Activated naive CD8-positive, alpha-beta T cell (primary cell): Measurements from ENCODE around the gene THSD4.

Source experiments
- H3K27ac Mint-ChIP-seq: one replicate; pipeline ENCODE4 v1.8.0; 2021; ENCODE audit warnings: mixed read lengths
- H3K27me3 Mint-ChIP-seq: one replicate; pipeline ENCODE4 v1.8.0; 2021; ENCODE audit warnings: mixed read lengths
- H3K36me3 Mint-ChIP-seq: one replicate; pipeline ENCODE4 v1.8.0; 2021; ENCODE audit warnings: mixed read lengths
- H3K4me1 Mint-ChIP-seq: one replicate; pipeline ENCODE4 v1.8.0; 2021; ENCODE audit warnings: low read depth, mixed read lengths
- H3K4me3 Mint-ChIP-seq: one replicate; pipeline ENCODE4 v1.8.0; 2021; ENCODE audit warnings: mild to moderate bottlenecking, mixed read lengths
- H3K9me3 Mint-ChIP-seq: one replicate; pipeline ENCODE4 v1.8.0; 2021; ENCODE audit warnings: low read depth, mixed read lengths

Gene THSD4

DNA sequence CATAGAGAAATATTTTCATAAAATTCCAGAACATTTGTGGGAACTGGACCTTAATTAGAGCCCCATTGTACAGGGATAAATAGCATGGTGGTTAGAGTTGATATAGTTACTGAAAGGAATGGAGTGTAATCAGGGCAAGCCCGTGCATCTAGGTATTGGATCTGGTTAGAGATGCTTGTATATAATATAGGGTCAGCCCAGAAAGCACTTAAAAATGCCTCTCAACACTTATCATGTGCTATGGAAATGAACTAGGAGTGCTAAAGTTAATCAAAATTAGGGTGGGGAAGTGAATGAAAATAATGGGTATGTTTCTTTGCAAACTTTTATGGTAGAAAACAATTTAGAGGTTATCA lies 386.8 kb downstream of the THSD4 start:
- Mint-ChIP-seq H3K36me3 (no peaks in the 10 kb centered on the region), H3K27ac (no peak overlapping the region), H3K27me3 (peaks cover 20% of the 10 kb centered on the region), H3K4me1 (no peaks in the 10 kb centered on the region), H3K9me3 (peaks cover 9% of the 10 kb centered on the region), H3K4me3 (no peak overlapping the region)

DNA sequence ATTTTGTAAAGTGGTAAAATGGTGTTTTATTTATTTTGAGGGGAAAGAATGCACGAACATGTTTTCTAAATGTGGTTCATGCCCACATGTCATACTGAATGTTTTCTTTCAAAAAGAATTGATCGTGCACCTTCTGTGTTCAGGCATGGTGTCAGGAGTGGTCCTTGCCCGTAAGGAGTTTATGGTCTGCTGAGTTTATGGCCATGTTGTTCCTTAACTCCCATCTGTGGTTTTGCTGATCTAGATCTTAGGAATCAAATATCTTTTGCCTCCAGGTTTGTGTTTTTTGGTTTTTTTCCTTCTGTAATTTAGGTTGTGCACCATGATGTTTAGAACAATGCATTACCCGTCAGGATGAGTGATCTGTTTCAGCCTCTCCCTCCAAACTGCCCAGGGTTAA lies 390.7 kb downstream of the THSD4 start:
- Mint-ChIP-seq H3K4me1 (no peaks in the 10 kb centered on the region), H3K27me3 (peaks cover 17% of the 10 kb centered on the region), H3K4me3 (no peak overlapping the region), H3K9me3 (no peaks in the 10 kb centered on the region), H3K36me3 (no peaks in the 10 kb centered on the region), H3K27ac (no peak overlapping the region)

- Mint-ChIP-seq H3K27me3 (peaks cover 17% of the 10 kb centered on the region), H3K36me3 (no peaks in the 10 kb centered on the region), H3K4me1 (no peaks in the 10 kb centered on the region), H3K9me3 (no peaks in the 10 kb centered on the region), H3K4me3 (no peak overlapping the region), H3K27ac (no peak overlapping the region)
These were observed 391.7 kb downstream of the THSD4 start for GRCh38 chr15:71506946-71507345.

- H3K9me3 Mint-ChIP-seq = no peaks in the 10 kb centered on the region
- no peaks in the 10 kb centered on the region for H3K4me1 Mint-ChIP-seq
- H3K27ac Mint-ChIP-seq = no peak overlapping the region
- peaks cover 18% of the 10 kb centered on the region for H3K27me3 Mint-ChIP-seq
- H3K36me3 Mint-ChIP-seq = no peaks in the 10 kb centered on the region
- no peak overlapping the region for H3K4me3 Mint-ChIP-seq
These were observed 392.9 kb downstream of the THSD4 start for GRCh38 chr15:71508081-71508682.

DNA sequence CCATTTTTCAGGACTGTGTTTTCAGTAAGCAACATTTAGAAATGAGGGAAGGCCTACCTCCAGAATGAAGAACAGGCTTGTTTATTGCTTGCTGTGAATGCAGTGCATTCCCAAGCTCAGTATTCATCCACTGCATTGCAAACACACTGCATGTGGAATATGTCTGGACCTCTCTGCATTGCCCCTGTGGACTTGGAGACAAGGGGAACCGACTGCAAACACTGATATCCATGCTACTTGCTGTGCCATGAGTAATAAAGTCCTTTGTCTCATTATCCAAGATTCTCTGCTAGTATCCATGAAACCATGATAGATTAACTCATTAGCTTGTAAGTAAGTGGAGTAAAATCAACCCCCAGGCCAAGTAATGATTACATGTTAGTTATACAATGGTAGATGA lies 393.9 kb downstream of the THSD4 start:
- Mint-ChIP-seq H3K36me3 (no peaks in the 10 kb centered on the region), H3K27me3 (peaks cover 18% of the 10 kb centered on the region), H3K4me1 (no peaks in the 10 kb centered on the region), H3K4me3 (no peak overlapping the region), H3K27ac (no peak overlapping the region), H3K9me3 (no peaks in the 10 kb centered on the region)

DNA sequence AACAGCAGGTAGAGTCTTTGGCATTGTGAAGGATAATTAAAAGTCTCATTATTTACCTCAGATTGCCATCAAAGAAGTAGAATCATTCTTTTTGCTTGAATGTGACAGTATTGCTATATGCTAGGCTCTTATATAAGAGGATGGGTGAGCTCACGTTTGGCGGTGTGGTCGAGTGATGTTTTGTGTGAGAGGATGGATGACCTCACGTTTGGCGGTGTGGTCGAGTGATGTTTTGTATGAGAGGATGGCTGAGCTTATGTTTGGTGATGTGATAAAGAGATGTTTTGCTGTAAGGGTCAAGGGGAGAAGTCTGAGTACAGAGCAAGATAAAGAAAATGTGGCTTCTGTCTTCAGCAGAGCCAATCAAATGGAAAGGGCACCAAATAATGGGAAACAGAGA lies 395.5 kb downstream of the THSD4 start:
- no peaks in the 10 kb centered on the region for H3K4me1 Mint-ChIP-seq
- H3K36me3 Mint-ChIP-seq = no peaks in the 10 kb centered on the region
- no peak overlapping the region for H3K27ac Mint-ChIP-seq
- H3K4me3 Mint-ChIP-seq = no peak overlapping the region
- peaks cover 14% of the 10 kb centered on the region for H3K27me3 Mint-ChIP-seq
- no peaks in the 10 kb centered on the region for H3K9me3 Mint-ChIP-seq

DNA sequence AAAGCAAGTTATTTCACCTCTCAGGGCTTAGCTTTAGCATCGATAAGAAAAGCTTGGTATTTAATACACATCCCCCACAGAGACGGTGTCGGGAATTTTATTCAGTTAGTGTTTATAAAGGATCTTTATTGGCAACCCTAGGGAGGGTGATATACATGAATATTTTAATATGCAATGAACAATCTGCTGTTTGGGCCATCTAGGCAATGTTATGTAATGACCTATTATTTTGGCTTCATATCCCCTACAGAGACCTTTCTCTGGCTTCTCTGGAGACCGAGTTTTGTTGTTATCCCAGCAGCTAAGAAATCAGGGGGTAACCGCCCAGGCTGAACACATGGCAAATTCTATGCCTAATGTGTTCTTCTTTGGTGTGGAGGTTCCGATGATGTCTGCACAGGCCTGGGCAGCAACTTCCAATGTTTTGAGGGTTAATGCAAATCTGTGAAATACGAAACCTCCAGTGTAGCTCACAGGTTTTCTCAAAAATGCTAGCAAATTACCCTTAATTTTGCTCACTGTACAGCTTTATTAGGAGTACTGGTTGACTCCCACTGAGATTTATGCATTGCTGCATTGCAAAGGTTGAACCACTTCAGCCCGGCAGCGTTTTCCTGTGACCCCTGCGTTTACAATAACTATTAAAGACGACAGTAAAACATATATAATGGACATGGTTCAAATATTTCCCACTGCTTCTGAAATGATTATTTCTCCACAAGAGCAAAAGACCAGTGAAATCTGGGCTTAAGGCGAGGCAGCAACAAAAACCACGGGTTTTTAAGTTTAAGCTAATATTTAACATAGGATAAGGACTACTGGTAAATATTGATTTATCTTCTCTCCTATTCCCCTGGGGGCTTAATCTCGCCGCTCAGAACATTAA lies 396.8 kb downstream of the THSD4 start:
- Mint-ChIP-seq H3K27ac (no peak overlapping the region), H3K4me3 (no peak overlapping the region), H3K36me3 (no peaks in the 10 kb centered on the region), H3K9me3 (no peaks in the 10 kb centered on the region), H3K4me1 (no peaks in the 10 kb centered on the region), H3K27me3 (peaks cover 11% of the 10 kb centered on the region)

DNA sequence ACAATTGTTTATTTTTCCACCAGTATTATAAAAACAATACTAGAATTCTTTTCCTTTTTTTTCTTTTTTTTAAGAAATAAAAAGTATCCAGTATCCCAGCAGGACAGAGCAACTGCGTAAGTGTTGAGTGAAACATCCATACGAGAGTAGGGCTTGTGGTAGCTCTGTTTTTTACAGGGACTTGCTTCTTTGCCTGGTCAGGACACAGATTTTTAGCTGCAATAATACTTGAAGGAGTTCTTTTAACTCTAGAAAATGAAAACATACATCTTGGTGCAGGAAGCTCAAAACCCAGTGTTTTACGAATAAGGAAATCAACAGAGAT lies 397.4 kb downstream of the THSD4 start:
- Mint-ChIP-seq H3K36me3 (no peaks in the 10 kb centered on the region), H3K27me3 (peaks cover 8% of the 10 kb centered on the region), H3K4me3 (no peak overlapping the region), H3K4me1 (no peaks in the 10 kb centered on the region), H3K27ac (no peak overlapping the region), H3K9me3 (no peaks in the 10 kb centered on the region)

- Mint-ChIP-seq H3K36me3 (no peaks in the 10 kb centered on the region), H3K27me3 (peaks cover 9% of the 10 kb centered on the region), H3K4me3 (no peak overlapping the region), H3K27ac (no peak overlapping the region), H3K9me3 (no peaks in the 10 kb centered on the region), H3K4me1 (no peaks in the 10 kb centered on the region)
These were observed 400.3 kb downstream of the THSD4 start for GRCh38 chr15:71515375-71516186.

GRCh38 chr15:71517751-71518150 lies 402.5 kb downstream of the THSD4 start:
- Mint-ChIP-seq H3K27ac (no peak overlapping the region), H3K36me3 (no peaks in the 10 kb centered on the region), H3K9me3 (no peaks in the 10 kb centered on the region), H3K4me3 (no peak overlapping the region), H3K27me3 (peaks cover 15% of the 10 kb centered on the region), H3K4me1 (no peaks in the 10 kb centered on the region)

- Mint-ChIP-seq H3K27me3 (peaks cover 13% of the 10 kb centered on the region), H3K27ac (no peak overlapping the region)
These were observed 403.4 kb downstream of the THSD4 start for GRCh38 chr15:71518661-71519060.

DNA sequence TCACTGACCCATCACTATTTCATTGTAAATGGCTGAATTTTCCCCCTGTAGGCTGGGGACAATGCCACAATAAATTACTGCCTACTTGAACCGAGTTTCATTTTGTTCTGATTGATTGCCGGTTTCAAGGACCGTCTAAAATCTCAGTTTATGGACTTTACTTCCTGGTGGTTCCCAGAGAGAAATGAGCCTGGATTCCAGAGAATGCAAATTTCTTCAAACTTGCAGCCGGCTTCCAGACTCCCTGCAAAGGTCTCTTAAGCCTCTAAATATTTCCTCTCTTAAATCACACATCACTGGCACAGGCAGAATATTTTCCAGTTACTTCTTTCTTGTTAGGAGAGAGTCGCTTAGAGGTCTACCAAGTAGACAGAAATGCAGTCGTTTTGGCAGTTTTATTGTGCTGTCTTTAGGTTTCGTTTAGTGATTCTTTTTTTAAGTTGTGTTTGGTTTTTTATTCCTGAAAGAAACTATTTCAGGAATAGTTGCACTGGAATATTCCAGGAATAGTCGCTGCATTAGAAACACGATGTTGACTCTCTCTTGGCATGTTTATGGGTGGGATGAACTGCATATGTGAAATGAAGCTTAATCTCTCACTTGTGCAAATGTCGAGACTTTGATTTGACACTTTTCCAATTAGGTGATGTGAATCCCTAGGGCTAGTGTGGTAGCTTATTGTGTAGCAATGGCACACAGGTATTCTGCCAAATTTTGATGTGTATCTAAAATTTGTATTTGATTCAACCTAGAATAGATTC lies 411.0 kb downstream of the THSD4 start:
- Mint-ChIP-seq H3K4me3 (no peak overlapping the region), H3K27me3 (peaks cover 37% of the 10 kb centered on the region), H3K27ac (no peak overlapping the region), H3K4me1 (no peaks in the 10 kb centered on the region), H3K36me3 (no peaks in the 10 kb centered on the region), H3K9me3 (no peaks in the 10 kb centered on the region)

More at GRCh38 chr15:71518661-71519060, 403.4 kb downstream of the THSD4 start:
- H3K4me1 Mint-ChIP-seq = no peaks in the 10 kb centered on the region
- no peak overlapping the region for H3K4me3 Mint-ChIP-seq
- H3K36me3 Mint-ChIP-seq = no peaks in the 10 kb centered on the region
- H3K9me3 Mint-ChIP-seq = no peaks in the 10 kb centered on the region

- Mint-ChIP-seq H3K27me3 (peaks cover 28% of the 10 kb centered on the region), H3K9me3 (no peaks in the 10 kb centered on the region), H3K4me3 (no peak overlapping the region), H3K36me3 (no peaks in the 10 kb centered on the region), H3K4me1 (no peaks in the 10 kb centered on the region), H3K27ac (no peak overlapping the region)
These were observed 414.1 kb downstream of the THSD4 start for GRCh38 chr15:71529361-71529760.

- Mint-ChIP-seq H3K27me3 (peaks cover 25% of the 10 kb centered on the region), H3K4me1 (no peaks in the 10 kb centered on the region), H3K4me3 (no peak overlapping the region), H3K9me3 (no peaks in the 10 kb centered on the region), H3K36me3 (no peaks in the 10 kb centered on the region), H3K27ac (no peak overlapping the region)
These were observed 414.8 kb downstream of the THSD4 start for GRCh38 chr15:71530116-71530515.

DNA sequence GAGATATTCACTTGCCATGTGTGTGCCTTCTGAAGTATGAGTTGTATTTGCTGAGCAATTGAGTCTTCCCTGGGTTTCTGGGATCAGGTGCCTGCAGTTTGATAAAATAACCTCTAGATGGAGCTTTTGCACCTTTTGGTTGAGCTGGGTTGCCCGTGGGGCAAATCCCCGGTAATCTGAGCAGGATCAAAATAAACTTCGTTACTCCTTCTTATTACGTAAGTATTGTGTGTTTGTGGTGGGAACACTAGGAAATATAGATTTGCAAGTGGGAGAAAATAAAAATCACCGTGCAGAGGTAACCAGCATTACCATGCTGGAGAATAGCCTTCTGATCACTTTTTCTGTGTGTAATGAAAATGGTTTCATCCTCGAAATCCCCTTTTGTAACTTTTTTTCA lies 417.7 kb downstream of the THSD4 start:
- Mint-ChIP-seq H3K36me3 (no peaks in the 10 kb centered on the region), H3K4me1 (no peaks in the 10 kb centered on the region), H3K4me3 (no peak overlapping the region), H3K27ac (no peak overlapping the region), H3K27me3 (peaks cover 18% of the 10 kb centered on the region), H3K9me3 (no peaks in the 10 kb centered on the region)
